ENCODE data around the gene PLEKHH3.

- no peak for TF ChIP-seq CTCF (IDR thresholded peaks at IDR 0.05 in 2 of 3, conservative IDR thresholded peaks at IDR 0.05 in 1 of 3; ENCODE audit: borderline replicate concordance in 1 of 3, insufficient read depth in 1 of 3, low read depth in 2 of 3, low read length in 2 of 3)
- no peak for TF ChIP-seq ZNF274 (IDR thresholded peaks at IDR 0.05; ENCODE audit: low read depth, low read length)
- TF ChIP-seq JUND (IDR thresholded peaks at IDR 0.05), result no peak
- TF ChIP-seq EZH2 (IDR thresholded peaks at IDR 0.05), result no peak
These were observed 22.6 kb upstream of the PLEKHH3 start for GRCh38 chr17:42699415-42699740.

Data from HCT116 (cell line).